ENCODE data around the gene CUBN. TPM values are rescaled to one million over a fixed set of nuclear protein-coding genes. Genes with fewer than 3 reads are reported as not detected.

CUBN gene
- total RNA-seq, 1 donor from 2014 or later = 2.5 TPM

DNA sequence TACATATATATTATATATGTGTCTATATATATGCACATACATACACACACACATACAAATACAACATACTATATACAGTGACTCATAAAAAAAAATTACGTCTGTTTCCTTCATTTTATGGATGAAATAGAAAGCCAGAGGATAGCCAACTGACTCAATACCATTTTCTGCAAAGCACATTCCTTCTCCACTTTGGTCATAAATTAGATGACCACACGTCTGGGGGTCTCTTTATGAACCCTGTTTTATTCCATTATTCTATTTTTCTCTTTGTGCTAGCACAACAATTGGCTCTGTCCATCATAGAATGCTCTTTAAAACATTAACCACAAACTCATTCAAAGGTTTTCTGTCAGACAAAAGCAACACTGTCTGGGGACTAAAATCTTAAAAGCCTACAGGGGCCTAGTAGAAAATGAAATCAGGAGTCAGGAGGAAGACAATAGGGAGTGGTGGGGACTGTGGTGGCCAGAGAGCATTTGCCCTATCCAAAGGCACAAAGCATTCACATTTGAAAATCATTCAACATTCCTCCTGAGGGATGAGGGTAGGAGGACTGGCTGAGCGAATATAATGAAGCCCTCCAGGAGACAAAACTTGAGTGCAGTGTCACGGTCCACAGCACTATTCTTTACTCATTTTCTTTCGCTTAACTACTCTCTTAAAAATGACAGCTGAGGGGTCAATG lies 4.3 kb downstream of the CUBN start:
- no peaks in the 10 kb centered on the region for H3K9me3 Mint-ChIP-seq
- H3K4me3 Mint-ChIP-seq = no peak overlapping the region
- ChIA-PET CTCF (no interaction called here), POLR2A (no interaction called here)
- peaks cover 9% of the 10 kb centered on the region for H3K36me3 Mint-ChIP-seq (ENCODE audit: low read depth)
- no peak for TF ChIP-seq CTCF (IDR thresholded peaks at IDR 0.05)
- H3K27ac Mint-ChIP-seq = no peak overlapping the region
- ATAC-seq (ENCODE audit: low read depth) (no peak), DNase-seq (no peak)
- intact Hi-C loops (cut with micrococcal nuclease) = no loop called here
- H3K27me3 Mint-ChIP-seq = peaks cover 2% of the 10 kb centered on the region
- H3K4me1 Mint-ChIP-seq = no peaks in the 10 kb centered on the region

GRCh38 chr10:17123961-17124360 lies 5.7 kb downstream of the CUBN start:
- intact Hi-C loops (cut with micrococcal nuclease) = no loop called here
- no peak for TF ChIP-seq CTCF (IDR thresholded peaks at IDR 0.05)
- H3K4me1 Mint-ChIP-seq = no peaks in the 10 kb centered on the region
- DNase-seq = no peak
- H3K9me3 Mint-ChIP-seq = no peaks in the 10 kb centered on the region
- no peak overlapping the region for H3K27ac Mint-ChIP-seq
- H3K36me3 Mint-ChIP-seq (ENCODE audit: low read depth) = peaks cover 9% of the 10 kb centered on the region
- no peak for ATAC-seq (ENCODE audit: low read depth)
- CTCF ChIA-PET = no interaction called here
- no peak overlapping the region for H3K4me3 Mint-ChIP-seq
- POLR2A ChIA-PET = no interaction called here
- no peaks in the 10 kb centered on the region for H3K27me3 Mint-ChIP-seq

- H3K9me3 Mint-ChIP-seq = no peaks in the 10 kb centered on the region
- intact Hi-C loops (cut with micrococcal nuclease) = no loop called here
- no peaks in the 10 kb centered on the region for H3K4me1 Mint-ChIP-seq
- H3K36me3 Mint-ChIP-seq (ENCODE audit: low read depth) = peaks cover 9% of the 10 kb centered on the region
- H3K4me3 Mint-ChIP-seq = no peak overlapping the region
- no peaks in the 10 kb centered on the region for H3K27me3 Mint-ChIP-seq
- POLR2A ChIA-PET = interaction anchor here (0.7 kb wide), 1 partner anchor 106 kb away, joined by 3 read pairs; no protein-coding TSS in a partner anchor
- CTCF ChIA-PET = no interaction called here
- no peak overlapping the region for H3K27ac Mint-ChIP-seq
- ATAC-seq (ENCODE audit: low read depth) = no peak
- no peak for DNase-seq
- no peak for TF ChIP-seq CTCF (IDR thresholded peaks at IDR 0.05)
Observed at GRCh38 chr10:17122726-17123661, 6.6 kb downstream of the CUBN start.

DNA sequence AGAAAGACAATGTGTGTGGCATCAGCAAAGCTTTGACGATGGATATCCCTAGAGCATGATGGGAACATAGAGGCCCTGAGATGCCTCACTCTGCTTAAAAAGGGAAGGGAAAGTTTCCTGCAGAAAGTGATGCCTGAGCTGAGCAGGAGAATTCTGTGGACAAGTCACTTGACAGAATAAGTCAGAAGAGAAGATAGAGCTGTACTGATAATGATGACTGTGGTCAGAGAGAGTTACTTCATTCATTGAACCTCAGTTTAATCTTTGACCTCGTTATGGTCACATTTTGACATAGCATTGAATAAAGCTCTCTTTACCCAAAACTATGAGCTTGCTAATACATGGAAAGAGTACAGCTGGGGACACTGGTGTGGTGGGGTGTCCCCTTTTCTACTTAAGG lies 7.6 kb downstream of the CUBN start:
- H3K4me1 Mint-ChIP-seq = no peaks in the 10 kb centered on the region
- no peaks in the 10 kb centered on the region for H3K9me3 Mint-ChIP-seq
- POLR2A ChIA-PET = no interaction called here
- H3K27ac Mint-ChIP-seq = no peak overlapping the region
- CTCF ChIA-PET = interaction anchor here (0.5 kb wide), 1 partner anchor 107 kb away, joined by 3 read pairs; no protein-coding TSS in a partner anchor
- no peak for DNase-seq
- H3K4me3 Mint-ChIP-seq = no peak overlapping the region
- intact Hi-C loops (cut with micrococcal nuclease) = no loop called here
- no peaks in the 10 kb centered on the region for H3K27me3 Mint-ChIP-seq
- TF ChIP-seq CTCF (IDR thresholded peaks at IDR 0.05) = no peak
- peaks cover 9% of the 10 kb centered on the region for H3K36me3 Mint-ChIP-seq (ENCODE audit: low read depth)
- no peak for ATAC-seq (ENCODE audit: low read depth)

GRCh38 chr10:17120694-17121093 lies 8.9 kb downstream of the CUBN start:
- intact Hi-C loops (cut with micrococcal nuclease) = no loop called here
- DNase-seq = no peak
- ATAC-seq (ENCODE audit: low read depth) = no peak
- POLR2A ChIA-PET = no interaction called here
- Mint-ChIP-seq H3K27ac (no peak overlapping the region), H3K4me1 (no peaks in the 10 kb centered on the region), H3K9me3 (no peaks in the 10 kb centered on the region), H3K27me3 (no peaks in the 10 kb centered on the region), H3K4me3 (no peak overlapping the region), H3K36me3 (ENCODE audit: low read depth) (peaks cover 9% of the 10 kb centered on the region)
- no peak for TF ChIP-seq CTCF (IDR thresholded peaks at IDR 0.05)
- CTCF ChIA-PET = no interaction called here

Data from activated B cell treated with CpG ODN at 0.5 μM for 24 hours (primary cell).